Left lobe of liver (tissue), 2 donors: ENCODE results near the gene VPS18. TPM values are rescaled to one million over a fixed set of nuclear protein-coding genes. Genes with fewer than 3 reads are reported as not detected.

Experiments used
- ATAC-seq: fragments of 200-7000 bp; cut with Tn5 transposase; one replicate; pipeline ENCODE4 v1.9.1; 2020; ENCODE audit warnings: mild to moderate bottlenecking, moderate library complexity
- DNase-seq: peaks from one replicate; pipeline ENCODE4 v3.0.0-alpha.2; 2020; ENCODE audit warnings: low spot score
- total RNA-seq: library from RNA; stranded (reverse); gene quantifications from one replicate; pipeline ENCODE4 v1.2.1, GENCODE V29; 2021
- donor health status: DM: no; HTN: no; CAD: no; lungs with moderate emphysema.
- donor health status: DM: no; HTN: yes; CAD: no.

Gene VPS18
- total RNA-seq, 1 donor from 2014 or later, result 10.3 TPM

- no peak for DNase-seq
- no peak for ATAC-seq
Observed at GRCh38 chr15:40867199-40867598, 27.1 kb upstream of the VPS18 start.

- no peak for ATAC-seq
- DNase-seq, result no peak
Observed at GRCh38 chr15:40869686-40870085, 24.6 kb upstream of the VPS18 start.

GRCh38 chr15:40870716-40871115 lies 23.5 kb upstream of the VPS18 start:
- no peak for ATAC-seq
- DNase-seq, result no peak

GRCh38 chr15:40871749-40872617 lies 22.3 kb upstream of the VPS18 start:
- DNase-seq (no peak), ATAC-seq (no peak)

GRCh38 chr15:40872791-40873693 lies 21.2 kb upstream of the VPS18 start:
- ATAC-seq, result no peak
- no peak for DNase-seq

- no peak for DNase-seq
Observed at GRCh38 chr15:40873694-40874561, 20.3 kb upstream of the VPS18 start, which contains the start of gene RHOV. Gene RHOV, minus strand, starts transcription at chr15:40874234. Its CDS starts 95 bp downstream, at chr15:40874139.

GRCh38 chr15:40875991-40876730 lies 18.1 kb upstream of the VPS18 start:
- DNase-seq (no peak), ATAC-seq (no peak)

More at GRCh38 chr15:40873694-40874561, 20.3 kb upstream of the VPS18 start, which contains the start of gene RHOV:
- peak; percentile 88 for ATAC-seq

GRCh38 chr15:40877694-40878093 lies 16.6 kb upstream of the VPS18 start:
- ATAC-seq (no peak), DNase-seq (no peak)

- DNase-seq, result no peak
- ATAC-seq, result no peak
Observed at GRCh38 chr15:40878785-40879184, 15.5 kb upstream of the VPS18 start.

- no peak for ATAC-seq
- DNase-seq, result no peak
Observed at GRCh38 chr15:40879609-40880008, 14.6 kb upstream of the VPS18 start.

GRCh38 chr15:40881351-40881750 lies 12.9 kb upstream of the VPS18 start:
- DNase-seq, result no peak
- ATAC-seq, result no peak

- DNase-seq, result no peak
- no peak for ATAC-seq
Observed at GRCh38 chr15:40886586-40886985, 7.7 kb upstream of the VPS18 start.

- DNase-seq (no peak), ATAC-seq (no peak)
Observed at GRCh38 chr15:40889112-40889511, 5.1 kb upstream of the VPS18 start.

GRCh38 chr15:40891138-40891537 lies 3.1 kb upstream of the VPS18 start:
- DNase-seq (no peak), ATAC-seq (no peak)

- ATAC-seq (peak; percentile 53), DNase-seq (no peak)
Observed at GRCh38 chr15:40891810-40892446, 2.3 kb upstream of the VPS18 start.

- no peak for DNase-seq
- ATAC-seq, result peak; percentile 7
Observed at GRCh38 chr15:40892447-40893012, 1.7 kb upstream of the VPS18 start.

GRCh38 chr15:40893019-40893670 lies 1.1 kb upstream of the VPS18 start:
- no peak for DNase-seq
- ATAC-seq, result no peak

- ATAC-seq (peak; percentile 48), DNase-seq (no peak)
Observed at GRCh38 chr15:40894681-40895448, 615 bp downstream of the VPS18 start.
